ENCODE measurements around the gene SLC4A11.
A peak's percentile ranks its signal among the peaks of the same experiment; 100 is the strongest.

The SLC4A11 gene

DNA sequence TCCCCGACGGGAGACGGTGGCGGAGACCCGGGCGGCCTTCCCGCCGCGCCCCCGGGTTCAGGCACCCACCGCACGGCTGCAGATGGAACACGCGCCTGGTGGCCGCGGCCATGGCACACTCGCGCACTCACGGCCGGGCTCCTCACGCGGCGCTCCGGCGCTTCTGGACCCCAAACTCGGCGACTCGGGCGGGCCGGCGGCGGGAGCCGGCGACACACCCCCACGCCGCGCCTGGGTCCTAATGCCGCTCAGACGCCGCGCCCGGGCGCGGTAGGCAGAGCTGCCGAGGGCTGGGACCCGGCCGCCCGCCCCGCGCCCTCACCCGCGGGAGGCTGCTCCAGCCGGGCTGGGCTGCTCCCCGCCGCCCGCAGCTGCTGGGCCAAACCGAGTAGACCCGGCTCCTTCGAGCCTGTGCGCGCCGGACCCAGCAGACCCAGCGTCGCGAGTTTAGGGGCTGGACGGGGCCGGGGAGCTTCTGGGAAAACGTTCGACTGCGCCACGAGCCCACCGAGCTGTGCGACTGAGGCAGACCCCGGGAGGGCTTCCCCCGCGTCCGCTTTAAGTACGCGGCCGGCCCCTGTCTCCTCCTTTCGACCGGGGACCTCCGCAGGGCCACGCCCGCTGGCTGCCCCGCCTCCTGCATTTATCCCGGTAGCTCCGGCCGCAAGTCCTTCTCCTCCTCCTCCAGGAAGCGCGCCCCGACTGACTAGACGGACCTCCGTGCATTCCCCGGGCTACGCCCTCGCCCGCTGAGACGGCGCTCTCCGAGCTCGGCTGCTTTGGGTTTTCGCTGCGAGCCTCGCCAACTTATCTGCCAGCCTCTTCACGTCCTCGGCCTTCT is at the start of gene SLC4A11:
Gene SLC4A11 (minus strand): TSS at position 165 of the 841 bp plus-strand sequence. CDS start 53 bp downstream, at position 112.
- DNase-seq = peak; percentile 58

DNA sequence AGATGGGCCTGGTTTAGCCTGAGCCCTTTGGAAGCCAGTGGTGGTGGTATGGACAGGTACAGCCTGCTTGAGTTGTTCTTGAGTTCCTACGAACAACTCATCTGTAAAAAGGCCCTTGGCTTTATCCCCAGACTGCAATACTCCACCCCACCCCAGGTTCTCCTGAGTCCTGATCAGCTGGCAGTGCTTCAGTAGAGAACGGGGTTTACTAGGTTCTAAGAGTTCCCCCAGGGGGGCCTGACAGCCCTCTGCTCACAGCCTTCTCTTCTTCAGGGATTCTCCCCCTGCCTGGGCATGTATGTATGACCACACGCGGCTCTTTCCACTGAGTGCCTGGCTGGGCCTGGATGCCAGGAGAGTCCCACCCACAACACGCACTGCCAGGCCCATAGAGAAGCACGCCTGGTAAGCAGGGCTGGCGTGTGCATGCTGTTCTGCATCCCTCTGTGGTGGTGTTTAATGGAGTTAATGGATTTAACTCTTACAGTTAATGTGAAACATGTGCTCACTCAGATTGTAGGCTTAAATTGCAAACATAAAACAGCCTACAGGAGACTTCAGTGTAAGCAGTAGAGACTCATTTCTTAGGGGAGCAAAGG is 44.3 kb upstream of the SLC4A11 start:
- no peak for DNase-seq

DNA sequence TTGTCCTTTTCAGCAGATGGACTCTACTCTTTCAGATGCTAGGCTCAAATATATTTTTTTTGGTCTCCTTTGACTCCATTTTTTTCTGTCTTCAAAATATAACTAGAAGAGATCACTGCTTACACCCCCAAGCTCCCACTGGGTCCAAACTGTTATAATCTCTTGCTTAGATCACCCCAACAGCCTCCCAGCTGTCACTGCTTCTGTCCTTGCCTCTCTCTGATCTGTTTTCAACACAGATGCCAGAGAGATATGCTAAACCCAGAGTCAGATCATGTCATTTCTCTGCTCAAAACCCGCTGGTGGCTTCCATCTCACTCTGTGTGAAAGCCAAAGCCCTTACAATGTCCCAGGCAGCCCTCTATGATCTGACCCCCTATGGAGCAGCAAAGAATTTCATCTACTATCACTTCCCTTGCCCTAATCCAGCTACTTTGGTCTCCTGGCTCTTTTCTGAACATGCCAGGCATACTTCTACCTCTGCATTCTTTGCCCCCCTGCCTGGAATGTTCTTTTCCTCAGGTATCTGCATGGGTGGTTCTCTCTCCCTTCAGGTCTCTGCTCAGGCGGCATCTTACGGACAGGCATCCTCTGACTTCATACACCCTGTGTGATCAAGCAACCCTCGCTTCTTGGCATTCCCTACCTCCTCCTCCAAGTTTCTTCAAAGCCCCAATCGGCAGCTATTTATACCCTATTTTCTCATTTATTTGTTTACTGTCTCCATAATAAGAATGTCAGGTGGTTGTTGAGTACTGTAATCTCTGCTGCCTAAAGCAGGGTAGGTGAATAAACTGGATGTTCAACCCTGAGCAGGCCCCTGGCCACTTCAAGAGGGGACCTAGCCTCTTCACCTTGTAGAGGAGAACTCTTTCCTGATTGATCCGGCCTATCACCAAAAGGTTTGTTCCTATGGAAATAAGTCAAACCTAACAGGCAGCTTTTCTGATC is 43.6 kb upstream of the SLC4A11 start:
- no peak for DNase-seq

DNA sequence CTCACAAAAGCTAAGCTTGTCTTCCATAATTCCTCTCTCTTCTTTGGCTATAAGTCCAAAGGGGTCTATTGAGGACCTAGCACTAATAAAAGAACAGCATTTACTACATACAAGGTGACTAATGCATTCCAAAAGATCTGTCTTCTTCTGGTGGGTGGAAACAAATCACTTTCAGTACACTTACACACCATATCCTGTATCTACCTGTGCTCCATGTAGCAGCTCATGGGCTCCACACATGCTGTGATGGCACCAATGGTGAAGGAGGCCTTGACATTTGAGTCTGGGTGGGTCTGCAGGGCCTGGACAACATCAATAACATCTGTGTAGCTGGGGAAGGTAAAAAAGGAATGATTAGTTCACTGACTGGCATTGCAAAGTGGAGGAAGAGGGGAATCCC is 42.4 kb upstream of the SLC4A11 start:
- no peak for DNase-seq

DNA sequence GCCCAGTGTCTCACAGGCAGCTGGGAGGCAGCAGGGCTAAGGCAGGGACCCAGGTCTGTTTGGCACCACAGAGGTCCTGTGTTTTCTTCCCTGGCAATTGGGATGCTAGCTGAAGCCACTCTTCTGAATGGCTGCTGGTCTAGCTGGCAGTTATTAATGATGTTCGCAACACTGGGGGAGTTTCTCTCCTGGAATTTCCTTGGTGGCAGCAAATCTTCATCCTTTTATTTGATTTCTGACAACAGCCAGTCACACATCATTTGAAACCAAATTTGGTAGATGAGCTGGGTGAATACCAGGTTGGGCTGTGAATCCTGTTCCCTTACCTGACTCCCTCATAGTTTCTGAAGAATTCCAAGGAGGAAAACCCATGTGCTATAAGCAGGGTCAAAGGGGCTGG is 40.8 kb upstream of the SLC4A11 start:
- no peak for DNase-seq

DNA sequence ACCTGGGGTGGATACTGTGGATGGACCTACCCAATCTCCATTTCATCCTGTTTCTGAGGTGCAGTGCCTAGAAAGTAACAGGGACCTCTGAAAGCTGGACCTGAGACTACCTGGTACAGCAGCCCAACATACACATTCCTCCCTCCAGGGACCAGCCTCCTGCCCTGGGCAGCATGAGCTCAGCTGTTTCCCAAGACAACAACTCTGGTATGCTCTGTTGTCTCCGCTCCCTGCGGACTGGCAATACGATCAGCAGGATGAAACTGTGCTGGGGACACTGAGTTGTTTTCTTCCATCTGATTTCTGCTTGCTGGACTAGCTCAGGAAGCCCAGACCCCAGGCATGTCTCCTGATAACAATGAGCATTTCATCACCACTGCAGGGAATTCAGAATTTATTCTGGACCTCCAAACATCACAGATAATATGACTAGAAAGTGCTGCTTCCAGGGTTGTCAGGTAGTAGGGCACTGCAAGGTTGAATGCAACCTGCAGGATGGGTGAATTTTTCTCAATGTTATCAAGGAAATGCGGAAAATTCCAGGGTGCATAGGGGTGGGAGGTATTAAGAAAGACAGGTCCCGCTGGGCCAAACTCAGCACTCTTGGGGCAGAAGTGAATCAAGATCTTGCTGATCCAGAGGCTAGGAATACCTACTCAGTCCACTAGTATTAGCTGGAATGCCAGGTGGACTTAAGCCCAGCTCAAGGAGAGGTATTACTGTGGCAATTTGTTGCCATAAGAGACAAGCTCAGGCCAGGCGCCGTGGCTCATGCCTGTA is 38.9 kb upstream of the SLC4A11 start:
- DNase-seq = no peak

DNA sequence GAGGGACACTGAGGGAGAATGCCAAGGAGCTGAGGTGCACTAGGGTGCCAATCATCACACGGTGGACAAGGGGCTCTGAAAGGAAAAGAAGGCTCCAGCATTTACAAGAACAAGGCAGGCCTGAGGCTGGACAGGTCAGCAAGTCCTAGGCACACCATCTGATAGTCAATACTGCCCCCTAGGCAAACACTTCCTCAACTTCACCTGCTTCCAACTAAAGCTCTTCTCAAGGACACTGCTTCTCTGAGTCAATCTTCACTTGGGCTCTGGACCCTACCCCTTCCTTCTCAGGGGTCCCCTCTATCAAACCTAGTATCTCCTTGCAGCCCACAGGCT is 37.7 kb upstream of the SLC4A11 start:
- DNase-seq = peak; percentile 16

DNA sequence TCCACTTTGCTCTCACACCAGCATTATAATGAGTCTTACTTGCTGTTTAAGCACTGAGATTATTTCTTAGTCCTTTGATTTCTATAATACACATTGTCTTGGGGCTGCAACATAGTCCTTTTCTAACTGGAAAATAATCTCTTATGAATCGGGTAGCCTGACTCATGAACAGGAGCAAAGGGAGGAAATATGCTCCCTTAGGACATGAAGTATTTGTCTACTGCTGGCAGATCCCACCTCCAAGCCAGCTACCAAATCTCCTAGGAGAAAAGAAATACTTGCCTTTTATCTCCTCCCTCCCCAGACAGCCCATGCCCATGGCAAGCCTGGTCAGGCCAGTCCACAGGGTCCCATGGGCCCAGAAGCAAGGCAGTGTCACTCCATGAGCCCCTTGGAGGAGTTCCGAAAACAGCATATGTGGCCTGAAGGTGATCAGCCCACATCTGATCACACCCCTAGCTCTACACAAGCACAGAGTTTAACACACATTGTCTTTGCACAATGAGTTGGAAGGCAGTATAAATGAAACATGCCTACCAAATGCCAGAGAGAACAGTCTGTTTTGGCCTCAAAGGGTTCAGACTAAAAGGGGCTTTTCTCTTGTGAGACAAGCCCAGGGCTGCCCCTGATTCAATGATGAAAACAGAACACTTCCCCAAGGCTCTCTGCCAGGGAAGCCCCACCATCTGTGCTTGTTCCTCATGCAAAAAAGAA is 37.1 kb upstream of the SLC4A11 start:
- DNase-seq = no peak

DNA sequence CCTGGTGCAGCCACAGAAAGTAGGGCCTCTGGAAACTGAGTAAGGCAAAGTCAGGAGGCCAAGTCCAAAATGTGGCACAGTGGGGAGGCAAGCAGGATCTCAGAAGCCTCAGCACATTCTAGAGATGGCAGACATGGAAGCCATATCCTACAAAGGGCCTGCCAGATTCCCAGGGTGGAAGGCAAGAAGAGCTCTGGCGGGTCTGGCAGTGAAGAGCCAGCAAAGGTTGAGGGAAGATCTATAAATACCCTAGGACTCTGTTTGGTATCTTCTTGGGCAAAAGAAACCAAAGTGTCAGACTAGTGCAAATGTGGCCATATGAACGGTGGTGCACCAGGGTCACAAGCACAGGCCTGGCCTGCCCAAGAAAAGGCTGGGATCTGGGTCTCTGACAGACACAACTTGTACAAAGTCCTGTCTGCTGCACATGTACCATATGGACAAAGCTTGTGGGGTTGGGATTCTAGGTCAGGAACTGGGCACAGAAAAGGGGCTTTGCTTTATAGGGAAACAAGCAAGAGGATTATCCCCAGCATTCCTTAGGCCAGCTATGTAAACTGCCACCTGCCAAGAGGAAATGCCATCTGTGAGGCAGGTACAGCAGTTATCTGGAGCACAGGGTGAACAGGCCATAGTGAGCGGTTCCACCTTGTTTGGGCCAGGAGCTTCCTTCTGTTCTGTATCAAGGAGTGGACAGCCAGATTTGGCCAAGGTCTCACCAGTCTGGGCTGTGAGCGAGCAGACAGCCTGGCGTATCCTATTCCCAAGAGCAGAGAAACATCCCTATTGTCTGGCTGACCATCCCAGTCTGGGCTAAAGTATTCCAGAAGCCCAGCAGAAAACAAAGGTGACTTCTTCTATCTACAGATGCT is 36.3 kb upstream of the SLC4A11 start:
- no peak for DNase-seq

DNA sequence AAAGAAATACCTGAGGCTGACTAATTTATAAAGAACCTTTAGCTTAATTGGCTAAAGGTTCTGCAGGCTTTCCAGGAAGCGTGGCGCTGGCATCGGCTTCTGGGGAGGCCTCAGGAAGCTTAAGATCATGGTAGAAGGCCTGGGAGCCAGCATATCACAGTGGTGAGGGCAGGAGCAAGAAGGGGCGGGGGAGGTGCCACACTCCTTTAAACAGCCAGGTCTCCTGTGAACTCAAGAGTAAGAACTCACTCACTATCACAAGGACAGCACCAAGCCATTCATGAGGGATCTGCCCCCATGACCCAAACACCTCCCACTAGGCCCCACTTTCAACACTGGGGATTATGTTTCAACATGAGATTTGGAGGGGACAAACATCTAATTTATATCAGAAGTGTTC is 34.4 kb upstream of the SLC4A11 start:
- DNase-seq = no peak

DNA sequence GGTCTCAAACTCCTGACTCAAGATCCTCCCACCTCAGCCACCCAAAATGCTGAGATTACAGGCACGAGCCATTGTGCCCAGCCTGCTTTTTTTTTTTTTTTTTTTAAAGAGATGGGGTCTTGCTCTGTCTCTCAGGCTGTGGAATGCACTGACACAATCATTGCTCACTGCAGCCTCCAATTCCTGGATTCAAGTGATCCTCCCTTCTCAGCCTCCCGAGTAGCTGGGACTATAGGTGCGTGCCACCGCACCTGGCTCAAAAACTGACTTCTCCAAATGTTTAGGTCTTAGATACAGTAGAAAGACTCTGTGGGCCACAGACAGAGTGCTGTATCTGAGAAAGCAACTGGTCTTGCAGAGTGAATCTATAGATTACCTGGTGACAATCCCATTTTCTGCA is 31.1 kb upstream of the SLC4A11 start:
- no peak for DNase-seq

DNA sequence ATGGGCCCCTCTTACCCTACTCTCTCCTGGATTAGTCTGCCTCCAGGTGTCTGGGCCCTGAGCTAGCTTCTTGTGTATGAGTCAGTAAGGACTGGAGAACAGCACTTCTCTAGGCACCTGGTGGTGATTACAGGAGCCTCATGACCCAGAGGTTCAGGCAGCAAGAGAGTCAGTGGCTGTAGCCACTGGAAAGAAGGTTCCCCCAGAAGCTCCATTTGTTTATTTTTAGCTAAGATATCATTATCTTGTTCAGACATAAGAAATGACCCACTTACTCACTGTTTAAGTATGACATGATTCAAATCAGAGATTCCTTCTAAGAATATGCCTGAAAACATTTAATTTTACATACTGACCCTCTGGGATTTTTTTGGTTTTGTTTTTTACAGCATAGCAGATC is 23.6 kb upstream of the SLC4A11 start:
- DNase-seq = no peak

DNA sequence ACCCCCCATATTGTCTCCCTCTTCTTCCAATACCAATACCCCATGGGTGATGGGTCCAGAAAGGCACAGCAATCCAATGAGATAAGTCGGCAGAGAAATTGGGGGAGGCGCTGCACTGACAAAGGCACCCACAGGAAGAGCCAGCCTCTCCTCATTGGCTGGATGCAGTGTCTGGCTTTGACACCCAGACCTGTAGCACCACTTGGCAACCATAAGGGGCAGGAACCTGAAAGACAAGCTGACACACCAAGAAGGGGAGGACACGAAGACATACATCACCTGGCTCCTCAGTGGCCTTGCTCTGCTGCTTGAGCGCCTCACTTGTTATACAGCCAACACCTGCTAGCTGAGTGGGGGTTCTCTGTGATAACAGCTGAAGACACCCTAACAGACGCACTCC is 19.4 kb upstream of the SLC4A11 start:
- DNase-seq = no peak

DNA sequence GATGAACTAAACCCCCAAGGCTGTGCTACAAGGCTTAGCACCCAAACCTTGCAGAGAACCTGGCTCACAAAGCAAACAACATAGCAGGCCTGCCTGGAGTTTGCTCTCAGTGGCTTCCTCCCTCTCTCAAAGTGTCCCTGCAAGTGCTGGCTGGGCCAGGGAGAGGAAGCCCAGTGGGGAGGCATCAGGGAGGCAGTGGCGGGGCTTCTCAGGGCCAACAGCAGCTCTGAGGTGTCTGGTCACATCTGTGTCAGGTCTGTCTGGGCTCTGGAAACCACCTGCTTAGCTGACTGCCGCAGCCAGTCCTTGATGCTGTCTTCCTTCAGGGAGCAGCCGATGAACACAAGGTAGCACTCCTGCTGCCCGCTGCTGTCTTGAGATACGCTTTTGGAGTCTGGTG is 16.7 kb upstream of the SLC4A11 start:
- no peak for DNase-seq

DNA sequence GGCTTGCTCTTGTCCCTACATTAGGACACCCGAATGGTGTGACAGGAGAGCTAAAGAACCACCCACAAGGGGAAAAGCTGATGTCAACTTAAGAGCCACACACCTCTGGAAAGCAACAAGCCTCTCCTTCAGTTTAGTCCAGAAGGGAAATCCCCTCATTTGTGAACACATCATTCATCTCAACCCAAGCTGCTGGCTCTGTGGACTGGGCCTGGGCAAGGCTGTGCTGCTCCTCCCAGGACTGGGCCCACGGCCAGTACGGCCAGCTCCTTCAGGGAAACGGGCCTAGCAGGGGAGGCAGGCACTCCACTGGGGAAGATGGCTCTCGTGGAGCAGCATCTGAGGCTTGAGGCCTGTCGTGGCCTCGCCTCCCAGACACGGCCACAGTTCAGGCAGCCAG is 12.8 kb upstream of the SLC4A11 start:
- DNase-seq = no peak

DNA sequence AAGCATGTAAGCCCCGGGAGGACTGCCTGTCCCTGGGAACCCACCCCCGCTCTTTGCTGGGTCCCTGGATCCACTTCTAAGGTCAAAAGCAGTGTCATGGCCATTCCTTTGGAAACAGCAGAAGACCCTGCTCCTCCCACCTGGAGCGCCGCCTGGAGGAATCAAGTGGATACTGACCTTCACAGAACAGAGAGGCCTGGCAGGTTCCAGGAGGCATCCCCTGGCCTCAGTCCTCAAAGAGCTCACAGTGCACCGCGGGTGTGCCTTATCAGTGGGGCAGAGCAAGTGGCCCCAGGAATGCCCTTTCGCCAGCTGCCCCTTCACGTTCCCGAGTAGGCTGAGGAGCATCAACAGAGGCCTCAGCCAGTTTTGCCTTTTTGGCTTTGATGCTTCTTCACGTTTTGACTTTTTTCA is 11.1 kb upstream of the SLC4A11 start:
- DNase-seq = no peak

DNA sequence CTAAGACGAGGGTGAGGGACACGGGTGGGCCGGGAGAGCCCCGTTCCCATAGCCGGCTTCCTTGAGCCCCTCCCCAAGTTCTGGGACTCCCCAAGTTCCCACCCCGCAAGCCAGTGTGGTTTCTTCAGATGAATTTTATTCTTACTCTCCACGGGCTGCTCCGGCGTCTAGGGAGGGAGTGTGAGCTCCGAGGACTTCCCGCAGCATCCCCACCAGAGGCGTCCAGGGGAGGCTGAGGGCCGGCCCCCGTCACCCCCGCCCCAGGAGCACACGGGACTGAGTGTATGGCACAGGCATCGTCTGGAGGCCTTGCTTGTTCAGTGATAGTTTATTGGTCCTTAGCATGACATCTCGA is 10.0 kb upstream of the SLC4A11 start:
- DNase-seq = no peak

DNA sequence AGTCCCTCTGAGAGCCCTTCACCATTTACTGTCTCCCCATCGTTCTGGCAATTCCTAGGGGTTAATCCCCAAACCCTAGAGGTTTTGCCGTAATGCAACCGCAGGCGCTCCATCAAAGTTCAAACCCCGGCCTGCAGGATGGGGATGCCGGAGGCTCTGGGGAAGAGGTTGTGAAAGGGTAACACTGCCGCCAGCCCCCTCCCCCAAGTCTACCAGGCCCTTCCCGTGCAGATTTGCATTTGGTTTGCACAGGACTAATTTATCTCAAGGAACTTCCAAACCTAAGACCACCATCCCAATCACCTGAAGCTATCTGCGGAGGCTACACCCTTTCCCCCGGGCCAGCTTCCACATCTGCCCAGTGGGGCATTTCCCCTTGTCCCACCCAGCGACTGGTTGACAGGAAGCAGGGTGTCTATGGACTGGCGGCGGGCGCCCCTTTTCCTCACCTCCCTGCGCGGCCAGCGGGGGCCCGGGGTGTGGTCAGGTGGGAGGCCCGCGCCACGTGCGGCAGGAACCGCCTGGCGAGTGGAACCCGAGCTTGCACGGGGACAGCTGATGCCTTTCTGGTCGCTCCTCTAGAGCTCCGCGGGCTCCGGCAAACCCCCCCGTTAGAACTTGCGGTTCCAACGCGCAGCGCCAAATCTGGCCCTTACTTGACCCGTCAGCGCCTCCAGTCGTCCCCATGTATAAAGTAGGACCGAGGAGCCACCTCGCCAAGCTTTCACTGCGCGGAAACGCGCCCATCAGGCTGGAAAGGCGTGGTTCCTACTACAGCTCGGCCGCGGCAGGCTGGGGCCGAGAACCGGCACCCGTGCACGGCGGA is 9.4 kb upstream of the SLC4A11 start:
- DNase-seq = peak; percentile 32

DNA sequence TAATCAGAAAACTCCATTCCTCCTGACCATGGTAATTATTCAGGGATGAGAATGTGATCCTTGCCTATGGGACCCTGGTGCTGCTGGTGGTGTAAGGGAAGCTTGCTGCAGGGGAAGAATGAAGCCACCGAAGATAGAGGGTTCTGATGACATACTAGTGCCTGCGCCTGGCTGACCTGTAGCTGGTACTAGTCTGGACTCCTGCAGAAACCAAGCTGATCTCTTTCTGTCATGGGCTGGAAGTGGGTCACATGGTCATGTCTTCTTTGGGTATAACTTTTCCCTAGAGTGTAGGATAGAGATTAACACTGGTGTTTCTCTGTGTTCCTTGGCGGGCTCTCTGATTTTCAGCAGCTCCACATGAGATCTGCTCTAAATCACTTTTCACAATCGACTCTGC is 8.6 kb upstream of the SLC4A11 start:
- no peak for DNase-seq

DNA sequence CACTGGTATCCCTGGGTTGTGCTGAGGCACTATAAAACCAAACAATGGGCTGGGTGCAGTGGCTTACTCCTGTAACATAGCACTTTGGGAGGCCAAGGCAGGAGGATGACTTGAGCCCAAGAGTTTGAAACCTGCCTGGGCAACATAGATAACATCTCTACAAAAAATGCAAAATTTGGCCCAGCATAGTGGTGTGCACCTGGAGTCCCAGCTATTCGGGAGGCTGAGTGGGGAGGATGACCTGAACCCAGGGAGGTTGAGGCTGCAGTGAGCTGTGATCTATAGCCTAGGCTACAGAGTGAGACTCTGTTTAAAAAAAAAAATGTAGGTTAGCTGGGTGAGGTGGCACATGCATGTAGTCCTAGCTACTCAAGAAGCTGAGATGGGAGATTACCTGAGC is 7.7 kb upstream of the SLC4A11 start:
- no peak for DNase-seq

Measured in DMS153 (cell line).